HEK293T (cell line): ENCODE measurements around the gene TMC6.

ENCODE experiments used
- ARNT ChIP-seq: fragments of 450-650 bp; IDR thresholded peaks from 2 replicates; pipeline ENCODE4 v1.6.1; 2017; ENCODE audit warnings: mild to moderate bottlenecking
- BHLHE40 ChIP-seq: fragments of 450-650 bp; IDR thresholded peaks from 2 replicates; pipeline ENCODE4 v1.6.1; 2016; ENCODE audit warnings: mild to moderate bottlenecking, moderate library complexity, borderline replicate concordance
- CTBP1 ChIP-seq: fragments of 450-650 bp; IDR thresholded peaks from 2 replicates; pipeline ENCODE4 v1.6.1; 2016; ENCODE audit warnings: borderline replicate concordance
- ELF4 ChIP-seq: fragments of 450-650 bp; IDR thresholded peaks from 2 replicates; pipeline ENCODE4 v1.6.1; 2017; ENCODE audit warnings: antibody characterized with exemption
- FOXA1 ChIP-seq: fragments of 450-650 bp; IDR thresholded peaks from 2 replicates; pipeline ENCODE4 v1.6.1; 2016; ENCODE audit warnings: mild to moderate bottlenecking
- FOXK2 ChIP-seq: fragments of 450-650 bp; IDR thresholded peaks from 2 replicates; pipeline ENCODE4 v1.6.1; 2016; ENCODE audit warnings: mild to moderate bottlenecking
- FOXM1 ChIP-seq: fragments of 450-650 bp; IDR thresholded peaks from 2 replicates; pipeline ENCODE4 v1.6.1; 2017; ENCODE audit warnings: mild to moderate bottlenecking, borderline replicate concordance
- SP1 ChIP-seq: fragments of 450-650 bp; IDR thresholded peaks from 2 replicates; pipeline ENCODE4 v1.6.1; 2017
- SUZ12 ChIP-seq: fragments of 450-650 bp; IDR thresholded peaks from 2 replicates; pipeline ENCODE4 v1.6.1; 2016; ENCODE audit warnings: mild to moderate bottlenecking
- TARDBP ChIP-seq: fragments of 450-650 bp; IDR thresholded peaks from 2 replicates; pipeline ENCODE4 v1.6.1; 2016
- ZNF384 ChIP-seq: fragments of 450-650 bp; IDR thresholded peaks from 2 replicates; pipeline ENCODE4 v1.6.1; 2016

DNA sequence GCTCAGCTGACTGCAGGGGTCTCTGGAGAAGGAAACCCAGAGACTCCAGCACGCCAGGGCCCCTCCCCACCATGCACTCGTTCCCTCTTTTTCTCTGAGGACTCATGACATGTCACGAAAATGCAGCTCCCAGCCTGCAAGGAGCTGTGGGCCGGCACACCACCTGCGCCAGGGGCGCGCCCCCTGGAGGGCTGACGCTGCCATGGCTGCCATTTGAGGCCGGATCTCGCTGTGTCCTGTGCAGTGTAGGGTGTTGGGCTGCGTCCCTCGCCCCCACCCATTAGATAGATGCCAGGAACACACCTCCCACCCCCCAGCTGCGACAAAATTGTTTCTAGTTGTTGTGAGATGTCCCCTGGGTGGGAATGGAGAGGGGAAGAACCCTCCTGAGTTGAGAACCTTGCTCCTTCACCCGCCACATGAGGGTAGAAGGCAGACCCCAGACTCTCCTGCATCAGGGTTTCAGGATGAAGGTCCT is 48.0 kb upstream of the TMC6 start:
- TF ChIP-seq SP1 (no peak), SUZ12 (no peak), FOXM1 (no peak), ARNT (no peak), BHLHE40 (no peak), FOXA1 (no peak), TARDBP (no peak), ZNF384 (no peak), CTBP1 (no peak), FOXK2 (no peak), ELF4 (no peak)
